Measurements from ENCODE around the gene SUPT3H. TPM values are rescaled to one million over a fixed set of nuclear protein-coding genes. Genes with fewer than 3 reads are reported as not detected.

SUPT3H gene
- total and polyA plus RNA-seq, 12 donors, result 10.0 to 56.2 (median 16.6) TPM

GRCh38 chr6:44841829-44842228 is 535.9 kb downstream of the SUPT3H start:
- intact Hi-C loops (cut with DNase I), result no loop called here
- TF ChIP-seq, protein P1, sequence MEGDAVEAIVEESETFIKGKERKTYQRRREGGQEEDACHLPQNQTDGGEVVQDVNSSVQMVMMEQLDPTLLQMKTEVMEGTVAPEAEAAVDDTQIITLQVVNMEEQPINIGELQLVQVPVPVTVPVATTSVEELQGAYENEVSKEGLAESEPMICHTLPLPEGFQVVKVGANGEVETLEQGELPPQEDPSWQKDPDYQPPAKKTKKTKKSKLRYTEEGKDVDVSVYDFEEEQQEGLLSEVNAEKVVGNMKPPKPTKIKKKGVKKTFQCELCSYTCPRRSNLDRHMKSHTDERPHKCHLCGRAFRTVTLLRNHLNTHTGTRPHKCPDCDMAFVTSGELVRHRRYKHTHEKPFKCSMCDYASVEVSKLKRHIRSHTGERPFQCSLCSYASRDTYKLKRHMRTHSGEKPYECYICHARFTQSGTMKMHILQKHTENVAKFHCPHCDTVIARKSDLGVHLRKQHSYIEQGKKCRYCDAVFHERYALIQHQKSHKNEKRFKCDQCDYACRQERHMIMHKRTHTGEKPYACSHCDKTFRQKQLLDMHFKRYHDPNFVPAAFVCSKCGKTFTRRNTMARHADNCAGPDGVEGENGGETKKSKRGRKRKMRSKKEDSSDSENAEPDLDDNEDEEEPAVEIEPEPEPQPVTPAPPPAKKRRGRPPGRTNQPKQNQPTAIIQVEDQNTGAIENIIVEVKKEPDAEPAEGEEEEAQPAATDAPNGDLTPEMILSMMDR (IDR thresholded peaks at IDR 0.05), result no peak
- no peak for TF ChIP-seq POLR2A (IDR thresholded peaks at IDR 0.05)
- 92 to 100% (median 99%) methylated on average over 1 of the region's 1 CpG for WGBS, 4 donors
- Histone ChIP-seq H3K36me3 (replicated peaks in 1 of 2) (no peaks in the 10 kb centered on the region), H3K9me3 (replicated peaks in 1 of 3) (no peaks in the 10 kb centered on the region), H3K4me1 (replicated peaks in 1 of 2) (peaks cover 0 to 3% of the 10 kb centered on the region in 2 donors), H3K4me3 (no peak overlapping the region), H3K27me3 (no peaks in the 10 kb centered on the region), H3K27ac (no peak overlapping the region)
- DNase-seq, result no peak

GRCh38 chr6:44837741-44838140 is 540.0 kb downstream of the SUPT3H start:
- Histone ChIP-seq H3K4me1 (replicated peaks in 1 of 2) (peaks cover 0 to 10% of the 10 kb centered on the region in 2 donors), H3K4me3 (no peak overlapping the region), H3K36me3 (replicated peaks in 1 of 2) (no peaks in the 10 kb centered on the region), H3K27ac (no peak overlapping the region), H3K27me3 (no peaks in the 10 kb centered on the region), H3K9me3 (replicated peaks in 1 of 3) (no peaks in the 10 kb centered on the region)
- DNase-seq, result peak in 1 of 7 donors; percentile 12
- WGBS, 4 donors, result 65 to 85% (median 75%) methylated on average over 1 of the region's 1 CpG
- intact Hi-C loops (cut with DNase I), result no loop called here
- no peak for TF ChIP-seq POLR2A (IDR thresholded peaks at IDR 0.05)
- TF ChIP-seq, protein P1 (IDR thresholded peaks at IDR 0.05), result no peak

DNA sequence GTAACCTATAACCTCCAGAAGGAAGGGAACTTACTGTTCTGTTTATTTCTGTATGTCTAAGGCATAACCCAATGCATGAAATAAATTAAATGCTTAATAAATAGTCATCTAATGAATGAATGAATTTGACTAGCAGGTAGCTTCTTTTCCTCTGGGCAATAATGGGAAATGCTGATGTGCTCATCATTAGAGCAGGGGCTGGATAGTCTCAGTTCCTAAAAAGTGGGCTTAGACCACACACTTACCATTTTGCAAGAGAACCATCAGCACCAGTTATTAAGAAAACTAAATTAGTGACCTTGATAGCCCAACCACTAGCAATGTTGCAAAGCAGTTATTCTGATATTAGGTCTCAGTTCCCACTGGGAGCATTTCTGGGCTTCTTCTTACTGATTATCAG is 540.5 kb downstream of the SUPT3H start:
- H3K27ac ChIP-seq, result no peak overlapping the region
- intact Hi-C loops (cut with DNase I), result no loop called here

DNA sequence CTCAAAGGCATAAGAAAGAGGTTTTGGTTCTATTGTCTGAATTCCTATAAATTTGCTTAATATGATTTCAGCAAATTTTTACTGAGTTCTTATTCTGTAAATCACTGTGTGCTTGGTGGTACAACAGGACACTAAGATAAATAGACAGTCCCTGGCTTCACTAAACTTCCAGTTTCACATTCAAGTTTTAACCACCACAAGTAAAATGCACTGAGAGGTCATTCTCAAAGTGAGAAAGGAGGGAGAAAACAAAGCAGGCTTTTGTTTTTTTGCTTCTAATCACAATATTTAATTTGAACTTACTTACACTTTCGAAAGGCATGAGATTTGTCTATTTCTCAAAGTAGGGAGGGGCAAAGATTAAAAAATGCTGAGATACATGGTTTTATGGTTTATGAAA is 544.5 kb downstream of the SUPT3H start:
- peaks cover 0 to 26% of the 10 kb centered on the region in 2 donors for H3K4me1 ChIP-seq (replicated peaks in 1 of 2)
- no peak for DNase-seq
- no peak overlapping the region for H3K4me3 ChIP-seq
- no peaks in the 10 kb centered on the region for H3K9me3 ChIP-seq (replicated peaks in 1 of 3)
- TF ChIP-seq POLR2A (IDR thresholded peaks at IDR 0.05), result no peak
- TF ChIP-seq, protein P1 (IDR thresholded peaks at IDR 0.05), result no peak
- H3K36me3 ChIP-seq (replicated peaks in 1 of 2), result no peaks in the 10 kb centered on the region
- WGBS, 4 donors, result 64 to 88% (median 73%) methylated on average over 1 of the region's 1 CpG
- no peak overlapping the region for H3K27ac ChIP-seq
- intact Hi-C loops (cut with DNase I), result no loop called here
- H3K27me3 ChIP-seq, result no peaks in the 10 kb centered on the region

More for the DNA sequence above, 540.5 kb downstream of the SUPT3H start:
- Histone ChIP-seq H3K9me3 (replicated peaks in 1 of 3) (no peaks in the 10 kb centered on the region), H3K4me1 (replicated peaks in 1 of 2) (peaks cover 0 to 10% of the 10 kb centered on the region in 2 donors), H3K4me3 (no peak overlapping the region), H3K27me3 (no peaks in the 10 kb centered on the region), H3K36me3 (replicated peaks in 1 of 2) (no peaks in the 10 kb centered on the region)
- peak in 1 of 2 donors; percentile 11 for TF ChIP-seq POLR2A (IDR thresholded peaks at IDR 0.05)
- TF ChIP-seq, protein P1 (IDR thresholded peaks at IDR 0.05), result no peak
- no peak for DNase-seq
